ENCODE measurements around the gene RAD52. TPM values are rescaled to one million over a fixed set of nuclear protein-coding genes. Genes with fewer than 3 reads are reported as not detected.

Gene RAD52
- total RNA-seq, 6 donors from 2014 or later = 8.2 to 59.7 (median 14.9) TPM

DNA sequence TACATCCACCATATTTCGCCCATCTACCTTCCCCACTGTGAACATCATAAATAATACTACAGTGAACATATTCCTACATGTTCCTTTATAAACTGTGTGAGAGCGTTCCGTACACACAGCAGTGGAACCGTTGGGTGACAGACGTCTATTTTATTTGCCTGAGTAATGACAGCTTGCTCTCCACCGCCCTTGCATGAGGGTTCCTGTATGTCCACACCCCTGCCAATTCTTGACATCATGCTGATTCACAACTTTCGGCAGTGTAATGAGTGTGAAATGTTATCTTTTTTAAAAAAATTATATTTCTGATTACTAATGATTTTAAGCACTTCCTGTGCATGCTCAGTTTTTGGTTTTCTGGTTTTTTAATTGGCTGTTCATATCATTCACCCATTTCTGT is 4.3 kb upstream of the RAD52 start:
- DNase-seq (no peak), ATAC-seq (ENCODE audit: low FRiP score in 2 of 2) (no peak)
- Histone ChIP-seq H3K9me3 (no peaks in the 10 kb centered on the region), H3K36me3 (no peaks in the 10 kb centered on the region), H3K4me3 (no peak overlapping the region), H3K27me3 (no peaks in the 10 kb centered on the region), H3K27ac (no peak overlapping the region), H3K4me1 (peaks cover 0 to 7% (median 3%) of the 10 kb centered on the region in 4 donors)
- WGBS, 2 donors = 74 to 82% methylated on average over 7 of the region's 7 CpGs
- no peak for TF ChIP-seq CTCF (IDR thresholded peaks at IDR 0.05)
- no peak for TF ChIP-seq POLR2A (IDR thresholded peaks at IDR 0.05)
- no peak for TF ChIP-seq EP300 (IDR thresholded peaks at IDR 0.05)
- TF ChIP-seq POLR2AphosphoS5 (IDR thresholded peaks at IDR 0.05) = no peak

DNA sequence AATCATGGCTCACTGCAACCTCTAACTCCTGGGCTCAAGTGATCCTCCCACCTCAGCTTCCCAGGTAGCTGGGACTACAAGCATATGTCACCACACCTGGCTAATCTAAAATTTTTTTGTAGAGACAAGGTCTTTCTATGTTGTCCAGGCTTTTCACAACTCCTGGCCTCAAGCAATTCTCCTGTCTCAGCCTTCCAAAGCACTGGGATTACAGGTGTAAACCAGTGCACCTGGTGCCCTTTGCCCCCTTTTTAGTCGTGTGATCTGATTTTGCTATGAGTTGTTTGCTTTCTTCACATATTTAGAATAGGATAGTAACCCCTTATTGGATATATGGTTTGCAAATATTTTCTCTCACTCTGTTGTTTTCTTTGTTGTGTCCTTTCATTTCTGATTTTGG is 1.7 kb upstream of the RAD52 start:
- no peak overlapping the region for H3K4me3 ChIP-seq
- ATAC-seq (ENCODE audit: low FRiP score in 2 of 2) (no peak), DNase-seq (no peak)
- no peaks in the 10 kb centered on the region for H3K36me3 ChIP-seq
- WGBS, 2 donors = 37 to 45% methylated on average over 1 of the region's 1 CpG
- peaks cover 9 to 20% (median 12%) of the 10 kb centered on the region in 4 donors for H3K4me1 ChIP-seq
- TF ChIP-seq EP300 (IDR thresholded peaks at IDR 0.05) (no peak), POLR2AphosphoS5 (IDR thresholded peaks at IDR 0.05) (no peak), POLR2A (IDR thresholded peaks at IDR 0.05) (no peak), CTCF (IDR thresholded peaks at IDR 0.05) (no peak)
- H3K9me3 ChIP-seq = no peaks in the 10 kb centered on the region
- no peaks in the 10 kb centered on the region for H3K27me3 ChIP-seq
- H3K27ac ChIP-seq = no peak overlapping the region

DNA sequence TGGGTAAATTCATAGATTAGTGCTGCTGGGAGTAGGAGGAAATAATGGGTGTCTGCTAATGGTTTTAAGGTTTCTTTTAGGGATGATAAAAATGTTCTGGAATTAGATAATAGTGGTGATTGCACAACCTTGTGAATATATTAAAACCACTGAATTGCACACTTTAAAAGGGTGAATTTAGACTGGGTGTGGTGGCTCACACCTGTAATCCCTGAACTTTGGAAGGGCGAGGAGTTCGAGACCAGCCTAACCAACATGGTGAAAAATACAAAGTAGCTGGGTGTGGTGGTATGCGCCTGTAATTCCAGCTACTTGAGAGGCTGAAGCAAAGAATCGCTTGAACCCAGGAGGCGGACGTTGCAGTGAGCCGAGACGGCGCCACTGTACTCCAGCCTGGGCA is 1.3 kb downstream of the RAD52 start:
- WGBS, 2 donors = 85 to 86% methylated on average over 9 of the region's 9 CpGs
- no peak for ATAC-seq (ENCODE audit: low FRiP score in 2 of 2)
- no peak for DNase-seq

GRCh38 chr12:946631-947030 is 2.9 kb downstream of the RAD52 start:
- TF ChIP-seq POLR2AphosphoS5 (IDR thresholded peaks at IDR 0.05) (no peak), POLR2A (IDR thresholded peaks at IDR 0.05) (no peak), CTCF (IDR thresholded peaks at IDR 0.05) (no peak), EP300 (IDR thresholded peaks at IDR 0.05) (no peak)
- Histone ChIP-seq H3K9me3 (no peaks in the 10 kb centered on the region), H3K36me3 (peaks cover 0 to 14% (median 0%) of the 10 kb centered on the region in 4 donors), H3K27me3 (no peaks in the 10 kb centered on the region), H3K4me3 (no peak overlapping the region), H3K27ac (no peak overlapping the region), H3K4me1 (peaks cover 12 to 23% (median 13%) of the 10 kb centered on the region in 4 donors)
- ATAC-seq (ENCODE audit: low FRiP score in 2 of 2) (no peak), DNase-seq (no peak)
- 63 to 69% methylated on average over 6 of the region's 6 CpGs for WGBS, 2 donors

More for the DNA sequence above, 1.3 kb downstream of the RAD52 start:
- Histone ChIP-seq H3K4me3 (peak overlapping the region in 3 of 4 donors; percentile 60 to 95 (median 94)), H3K27me3 (no peaks in the 10 kb centered on the region), H3K4me1 (peaks cover 12 to 23% (median 13%) of the 10 kb centered on the region in 4 donors), H3K27ac (peak overlapping the region in 1 of 4 donors; percentile 90), H3K9me3 (no peaks in the 10 kb centered on the region), H3K36me3 (peaks cover 0 to 8% (median 0%) of the 10 kb centered on the region in 4 donors)
- TF ChIP-seq POLR2A (IDR thresholded peaks at IDR 0.05) (no peak), CTCF (IDR thresholded peaks at IDR 0.05) (no peak), EP300 (IDR thresholded peaks at IDR 0.05) (no peak), POLR2AphosphoS5 (IDR thresholded peaks at IDR 0.05) (no peak)

DNA sequence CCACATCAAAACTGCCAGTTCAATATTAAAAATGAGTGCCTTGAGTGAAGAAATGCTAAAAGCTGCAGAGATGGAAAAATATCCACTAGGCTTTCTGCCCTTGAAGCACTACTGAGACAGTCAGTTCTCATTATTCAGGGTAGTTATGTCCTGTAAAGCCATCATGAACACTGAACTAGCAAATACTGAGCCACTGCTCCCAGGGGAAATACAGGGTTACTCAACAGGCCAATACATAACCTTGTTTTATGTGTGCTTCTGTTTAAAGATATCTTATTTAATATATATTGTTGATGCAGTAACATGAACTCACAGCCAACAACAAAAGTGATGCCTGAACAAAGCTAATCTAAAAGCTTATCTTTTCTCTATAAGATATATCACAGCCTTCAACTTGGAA is 3.3 kb downstream of the RAD52 start:
- Histone ChIP-seq H3K36me3 (peaks cover 0 to 18% (median 0%) of the 10 kb centered on the region in 4 donors), H3K27me3 (no peaks in the 10 kb centered on the region), H3K4me3 (no peak overlapping the region), H3K27ac (no peak overlapping the region), H3K9me3 (no peaks in the 10 kb centered on the region), H3K4me1 (peaks cover 12 to 23% (median 13%) of the 10 kb centered on the region in 4 donors)
- no peak for DNase-seq
- TF ChIP-seq CTCF (IDR thresholded peaks at IDR 0.05) = no peak
- no peak for TF ChIP-seq POLR2AphosphoS5 (IDR thresholded peaks at IDR 0.05)
- no peak for TF ChIP-seq POLR2A (IDR thresholded peaks at IDR 0.05)
- TF ChIP-seq EP300 (IDR thresholded peaks at IDR 0.05) = no peak
- no peak for ATAC-seq (ENCODE audit: low FRiP score in 2 of 2)
